BE2C (cell line): ENCODE results near the gene DDN.

Experiments
- DNase-seq: peaks from one replicate; pipeline ENCODE4 v3.0.0-alpha.2; 2020
- H3K27me3 ChIP-seq: fragments of 250-450 bp; sonication (Bioruptor Pico); 2 replicates; pipeline ENCODE4 v1.5.1; 2020; ENCODE audit warnings: mild to moderate bottlenecking
- H3K36me3 ChIP-seq: fragments of 250-450 bp; sonication (Bioruptor Pico); 2 replicates; pipeline ENCODE4 v1.5.1; 2020; ENCODE audit warnings: mild to moderate bottlenecking
- H3K4me1 ChIP-seq: fragments of 250-450 bp; sonication (Bioruptor Pico); 2 replicates; pipeline ENCODE4 v1.5.1; 2020
- H3K4me3 ChIP-seq: 2 replicates; pipeline ENCODE4 v1.5.1; 2011; ENCODE audit warnings: low read depth, low read length
- H3K9me3 ChIP-seq: fragments of 250-450 bp; sonication (Bioruptor Pico); 2 replicates; pipeline ENCODE4 v1.5.1; 2020
- CTCF ChIP-seq: IDR thresholded peaks from 2 replicates; pipeline ENCODE4 v1.5.1; 2012; ENCODE audit warnings: mild to moderate bottlenecking, low read depth, low read length

Gene DDN

DNA sequence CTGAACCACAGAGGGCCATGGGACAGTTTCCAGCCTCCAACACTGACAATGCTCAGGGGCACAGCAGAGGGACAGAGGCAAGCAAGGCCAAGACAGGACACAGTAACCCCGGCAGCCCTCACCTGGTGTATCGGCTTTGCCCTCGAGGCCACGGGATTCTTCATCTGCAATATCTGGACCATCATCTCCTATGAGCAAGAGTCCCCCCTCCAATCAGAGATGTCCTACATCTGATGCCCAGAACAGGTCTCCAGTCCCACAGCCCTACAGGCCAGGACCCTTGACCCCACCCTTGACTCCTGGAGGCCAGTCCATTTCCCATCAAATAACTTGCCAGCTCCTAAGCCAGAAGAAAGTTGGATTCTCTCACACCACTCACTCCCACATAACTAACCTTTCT is 44.1 kb upstream of the DDN start:
- peaks cover 91% of the 10 kb centered on the region for H3K36me3 ChIP-seq
- no peaks in the 10 kb centered on the region for H3K4me1 ChIP-seq
- H3K4me3 ChIP-seq, result no peak overlapping the region
- no peaks in the 10 kb centered on the region for H3K9me3 ChIP-seq
- no peak for TF ChIP-seq CTCF
- no peak for DNase-seq
- H3K27me3 ChIP-seq, result no peaks in the 10 kb centered on the region

GRCh38 chr12:49041881-49042484 is 42.8 kb upstream of the DDN start:
- H3K9me3 ChIP-seq, result no peaks in the 10 kb centered on the region
- H3K36me3 ChIP-seq, result peaks cover 94% of the 10 kb centered on the region
- no peak for DNase-seq

DNA sequence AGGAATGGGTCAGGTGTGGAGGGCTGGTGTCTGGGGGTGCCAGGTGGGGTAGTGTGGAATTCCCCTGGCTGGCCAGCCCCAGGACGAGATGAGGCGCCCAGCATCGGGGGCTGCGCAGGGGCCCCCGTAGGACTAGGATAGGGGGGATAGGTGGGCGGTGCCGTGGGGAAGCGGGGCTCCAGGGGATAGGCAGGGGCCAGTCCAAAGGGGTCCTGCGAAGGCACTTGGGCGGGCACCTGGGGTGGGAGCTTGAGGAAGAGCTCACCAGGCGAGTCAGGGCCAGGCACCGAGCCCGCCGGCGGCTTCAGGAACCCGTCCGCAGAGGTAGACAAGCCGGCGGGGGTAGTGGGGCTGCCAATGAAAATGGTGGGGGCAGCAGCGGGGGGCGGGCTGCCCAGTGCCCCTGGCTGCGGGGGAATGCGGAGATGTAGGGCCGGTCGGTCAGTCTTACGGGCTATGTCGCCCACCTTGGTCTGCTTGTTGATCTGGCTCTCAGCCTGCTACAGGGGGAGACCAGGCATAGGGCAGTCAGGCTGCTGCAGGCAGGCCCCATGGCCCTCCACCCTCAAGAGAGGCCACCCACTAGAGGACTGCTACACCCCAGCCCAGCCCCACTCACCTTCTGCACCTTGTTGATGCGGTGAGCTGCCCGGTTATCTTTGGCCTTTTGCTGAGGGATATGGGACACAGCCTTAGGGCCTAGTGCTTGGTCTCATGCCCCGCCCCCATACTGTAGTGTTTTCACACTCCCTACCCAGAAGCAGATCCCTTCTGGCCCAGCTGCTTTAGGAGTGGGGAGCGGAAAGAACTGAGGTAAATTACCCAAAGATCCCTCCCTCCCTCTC is 42.1 kb upstream of the DDN start:
- Histone ChIP-seq H3K4me3 (no peak overlapping the region), H3K4me1 (no peaks in the 10 kb centered on the region), H3K9me3 (no peaks in the 10 kb centered on the region), H3K27me3 (no peaks in the 10 kb centered on the region), H3K36me3 (peaks cover 93% of the 10 kb centered on the region)
- no peak for DNase-seq
- TF ChIP-seq CTCF, result no peak

More at GRCh38 chr12:49041881-49042484, 42.8 kb upstream of the DDN start:
- H3K27me3 ChIP-seq, result no peaks in the 10 kb centered on the region
- no peak for TF ChIP-seq CTCF
- H3K4me3 ChIP-seq, result no peak overlapping the region
- H3K4me1 ChIP-seq, result no peaks in the 10 kb centered on the region

DNA sequence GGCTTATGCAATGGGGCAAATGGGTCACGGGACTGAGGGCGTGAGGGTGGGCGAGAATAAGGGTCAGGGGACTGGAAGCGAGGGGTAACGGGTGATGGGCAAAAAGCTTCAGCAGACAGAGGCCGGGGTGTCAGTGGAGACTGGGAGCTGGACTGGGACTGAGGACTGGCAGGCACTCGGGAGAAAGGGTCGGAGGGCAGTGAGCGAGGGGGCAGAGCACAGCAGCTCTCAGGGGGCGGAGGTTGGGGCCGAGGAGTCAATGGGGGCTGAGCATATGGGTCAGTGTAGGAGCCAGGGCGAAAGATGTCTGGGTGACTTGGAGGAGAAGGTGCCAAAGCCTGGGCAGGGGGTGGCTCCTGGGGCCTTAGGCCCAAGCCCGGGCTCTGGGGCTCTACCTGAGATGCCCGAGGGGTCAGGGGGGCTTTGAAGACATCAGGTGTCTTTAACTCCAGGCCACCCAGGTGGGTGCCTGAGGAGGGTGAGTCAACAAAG is 41.2 kb upstream of the DDN start:
- H3K27me3 ChIP-seq, result no peaks in the 10 kb centered on the region
- H3K36me3 ChIP-seq, result peaks cover 93% of the 10 kb centered on the region
- no peak for DNase-seq
- no peak overlapping the region for H3K4me3 ChIP-seq
- TF ChIP-seq CTCF, result no peak
- H3K4me1 ChIP-seq, result no peaks in the 10 kb centered on the region
- H3K9me3 ChIP-seq, result no peaks in the 10 kb centered on the region

GRCh38 chr12:49039421-49040363 is 40.5 kb upstream of the DDN start:
- no peak overlapping the region for H3K4me3 ChIP-seq
- no peaks in the 10 kb centered on the region for H3K27me3 ChIP-seq
- DNase-seq, result no peak
- H3K9me3 ChIP-seq, result no peaks in the 10 kb centered on the region
- no peak for TF ChIP-seq CTCF
- H3K36me3 ChIP-seq, result peaks cover 93% of the 10 kb centered on the region
- H3K4me1 ChIP-seq, result no peaks in the 10 kb centered on the region
